GM12878 (cell line): ENCODE measurements around the gene KCNK4. TPM values are rescaled to one million over a fixed set of nuclear protein-coding genes. Genes with fewer than 3 reads are reported as not detected.
A peak's percentile ranks its signal among the peaks of the same experiment; 100 is the strongest.

Experiments used
- ATAC-seq: fragments of 200-7000 bp; cut with Tn5 transposase; 3 replicates; pipeline ENCODE4 v1.9.1; 2020; ENCODE audit warnings: mild to moderate bottlenecking, moderate library complexity
- BruUV-seq: library from RNA; stranded (reverse); fragments of 400-500 nt; replicated peaks from 2 replicates; lab custom pipeline; 2021; lab: Mats Ljungman, UMichigan
- CTCF ChIA-PET: fragments of 300-600 bp; sonication (Branson Sonifier 250); formaldehyde crosslinking; extraction: SDS; loops from one replicate; lab custom pipeline; 2021; ENCODE audit warnings: inconsistent platforms; lab: Yijun Ruan, JAX
- POLR2A ChIA-PET: fragments of 350-600 bp; formaldehyde crosslinking; extraction: SDS; loops from one replicate; lab custom pipeline; 2021; ENCODE audit warnings: inconsistent platforms; lab: Charles Lee
- RAD21 ChIA-PET: fragments of 300-600 bp; sonication (Branson Sonifier 250); formaldehyde crosslinking; loops from one replicate; lab custom pipeline; 2023; ENCODE audit warnings: antibody characterized with exemption; ENCODE audit not compliant: unreplicated experiment; lab: Charles Lee
- SMC1A ChIA-PET: fragments of 300-600 bp; sonication (Branson Sonifier 250); formaldehyde crosslinking; loops from one replicate; lab custom pipeline; 2023; ENCODE audit not compliant: unreplicated experiment, uncharacterized antibody; lab: Charles Lee
- DNase-seq: peaks from one replicate; pipeline ENCODE4 v3.0.0-alpha.2; 2011; ENCODE audit warnings: low read depth, low spot score
- FAIRE-seq: peaks from 3 replicates; lab custom pipeline; 2011; peaks lifted over from hg19 to GRCh38; lab: Jason Lieb, UNC
- H2AFZ ChIP-seq: 2 replicates; pipeline ENCODE4 v1.6.0; 2011; ENCODE audit warnings: low read depth, low read length, control low read depth; ENCODE audit not compliant: control insufficient read depth
- H3K27ac ChIP-seq: 2 replicates; pipeline ENCODE4 v1.5.1; 2011; ENCODE audit warnings: control low read depth; ENCODE audit not compliant: control insufficient read depth, insufficient read depth
- H3K27me3 ChIP-seq, 2 experiments: replicated peaks in 1 of 2; 2 replicates each; pipeline versions ENCODE4 v1.6.0 to v1.6.1; 2011; ENCODE audit warnings: low read length in 1 of 2; ENCODE audit not compliant: control insufficient read depth in 2 of 2, insufficient read depth in 2 of 2
- H3K36me3 ChIP-seq, 2 experiments: 2 replicates each; pipeline ENCODE4 v1.5.1; 2011; ENCODE audit warnings: low read length in 1 of 2; ENCODE audit not compliant: control insufficient read depth in 2 of 2, insufficient read depth in 2 of 2
- H3K4me1 ChIP-seq: 2 replicates; pipeline ENCODE4 v1.6.1; 2011; ENCODE audit warnings: mild to moderate bottlenecking, low read length, moderate library complexity, mixed read lengths; ENCODE audit not compliant: control insufficient read depth, insufficient read depth
- H3K4me2 ChIP-seq: 2 replicates; pipeline ENCODE4 v1.6.0; 2011; ENCODE audit warnings: control low read depth; ENCODE audit not compliant: control insufficient read depth, insufficient read depth
- H3K4me3 ChIP-seq: fragments of 200-600 bp; sonication (generic); 2 replicates; pipeline ENCODE4 v1.5.1; 2016
- H3K79me2 ChIP-seq: 2 replicates; pipeline ENCODE4 v1.6.0; 2011; ENCODE audit warnings: low read length; ENCODE audit not compliant: control insufficient read depth, insufficient read depth
- H3K9ac ChIP-seq: 2 replicates; pipeline ENCODE4 v1.8.0; 2011; ENCODE audit warnings: low read length, control low read depth, mixed read lengths; ENCODE audit not compliant: control insufficient read depth, insufficient read depth
- H3K9me3 ChIP-seq: replicated peaks from 3 replicates; pipeline ENCODE4 v1.5.1; 2011; ENCODE audit warnings: mild to moderate bottlenecking, low read length; ENCODE audit not compliant: control insufficient read depth, insufficient read depth
- H4K20me1 ChIP-seq: 2 replicates; pipeline ENCODE4 v1.6.0; 2011; ENCODE audit not compliant: control insufficient read depth, insufficient read depth
- CBFB ChIP-seq: IDR thresholded peaks from 2 replicates; pipeline ENCODE4 v1.6.1; 2016; ENCODE audit warnings: antibody characterized with exemption, low read depth
- GATAD2B ChIP-seq: fragments of 450-650 bp; conservative IDR thresholded peaks from 2 replicates; pipeline ENCODE4 v1.6.1; 2017; ENCODE audit warnings: low read depth, mild to moderate bottlenecking, moderate library complexity
- LARP7 ChIP-seq: fragments of 450-650 bp; IDR thresholded peaks from 2 replicates; pipeline ENCODE4 v1.6.1; 2017; ENCODE audit warnings: mild to moderate bottlenecking
- MTA2 ChIP-seq: fragments of 450-650 bp; IDR thresholded peaks from 2 replicates; pipeline ENCODE4 v1.6.1; 2016; ENCODE audit warnings: low read depth, mild to moderate bottlenecking, moderate library complexity
- NBN ChIP-seq: fragments of 450-650 bp; IDR thresholded peaks from 2 replicates; pipeline ENCODE4 v1.6.1; 2016
- NFIC ChIP-seq: IDR thresholded peaks from 2 replicates; pipeline ENCODE4 v1.6.1; 2012; ENCODE audit warnings: low read depth, mild to moderate bottlenecking, inconsistent platforms, low read length, moderate library complexity
- NFYA ChIP-seq: IDR thresholded peaks from 2 replicates; pipeline ENCODE4 v1.6.1; 2011; ENCODE audit warnings: low read depth, mild to moderate bottlenecking, low read length, improper control_type of control experiment, borderline replicate concordance
- PML ChIP-seq: IDR thresholded peaks from 2 replicates; pipeline ENCODE4 v1.6.1; 2012; ENCODE audit warnings: low read length, inconsistent platforms
- SP1 ChIP-seq: IDR thresholded peaks from one replicate; pipeline ENCODE4 v1.6.1; 2011; ENCODE audit warnings: low read depth, low read length
- SREBF1 ChIP-seq: IDR thresholded peaks from 2 replicates; pipeline ENCODE4 v1.6.1; 2012; ENCODE audit warnings: mild to moderate bottlenecking, low read length
- TAF1 ChIP-seq: IDR thresholded peaks from 2 replicates; pipeline ENCODE4 v1.6.1; 2011; ENCODE audit warnings: mild to moderate bottlenecking, low read depth, low read length, borderline replicate concordance
- TCF3 ChIP-seq: IDR thresholded peaks from 2 replicates; pipeline ENCODE4 v1.6.1; 2012; ENCODE audit warnings: low read depth, mild to moderate bottlenecking, low read length, borderline replicate concordance; ENCODE audit not compliant: insufficient read depth
- ZZZ3 ChIP-seq: IDR thresholded peaks from 2 replicates; pipeline ENCODE4 v1.6.1; 2011; ENCODE audit warnings: low read depth; ENCODE audit not compliant: control insufficient read depth, insufficient read length
- WGBS: methylation state at CpG from one replicate; pipeline ENCODE4 v1.1.6; 2016; ENCODE audit warnings: low lambda C conversion rate; ENCODE audit not compliant: insufficient replicate concordance, insufficient coverage; ENCODE audit errors: missing lambda C conversion rate; 5-methylcytosine and 5-hydroxymethylcytosine counted together
- in situ Hi-C: fragments of 300-500 bp; cut with MboI; formaldehyde crosslinking; loops from 9 replicates; pipeline ENCODE4 v1.14.3; 2018; ENCODE audit warnings: mixed read lengths
- intact Hi-C: fragments of 100-400 bp; cut with micrococcal nuclease; formaldehyde crosslinking; loops from one replicate; pipeline ENCODE4 v1.14.2; 2022; ENCODE audit not compliant: unreplicated experiment
- polyA plus RNA-seq, 11 experiments: library from polyadenylated mRNA; depleted of rRNA in 4 of 11; unstranded in 6 of 11; stranded (reverse) in 5 of 11; fragments of >200 nt; fragmentation: Nextera tagmentation in 4 of 11; fragmentation: Illumina TruSeq in 1 of 11; extraction: Ambion mirVana in 4 of 11; extraction: Trizol in 1 of 11; gene quantifications; 1 replicate in 1 of 11; 2 replicates in 10 of 11; pipeline versions ENCODE4 v1.2.1 to v1.2.3, GENCODE V29; 2011 to 2016; ENCODE audit warnings: inconsistent platforms in 2 of 11, missing spikeins in 2 of 11, low read depth in 1 of 11
- total RNA-seq, 4 experiments: library from RNA; depleted of rRNA in 3 of 4; stranded (reverse); fragments of >200 nt in 3 of 4; fragmentation: Illumina TruSeq in 1 of 4; extraction: Trizol in 1 of 4; gene quantifications; 2 replicates each; pipeline versions ENCODE4 v1.2.1 to v1.2.3, GENCODE V29; 2013 to 2021
- TF ChIP-seq, protein P1 (sequence below): fragments of 450-650 bp; IDR thresholded peaks from 2 replicates; pipeline ENCODE4 v1.6.1; 2017; ENCODE audit warnings: mild to moderate bottlenecking, moderate library complexity
- TF ChIP-seq, protein P2 (sequence below): IDR thresholded peaks from 2 replicates; pipeline ENCODE4 v1.6.1; 2012; ENCODE audit warnings: low read depth, low read length, improper control_type of control experiment
- TF ChIP-seq, protein P3 (sequence below): fragments of 150-350 bp; IDR thresholded peaks from 2 replicates; pipeline ENCODE4 v1.6.1; 2014; ENCODE audit warnings: mild to moderate bottlenecking, low read depth, low read length

Gene KCNK4
- total and polyA plus RNA-seq, 10 of the 15 experiments (the other 5 are each of a cell fraction or from before 2014, with no cell fraction given): 0.04 TPM; not detected in 9

DNA sequence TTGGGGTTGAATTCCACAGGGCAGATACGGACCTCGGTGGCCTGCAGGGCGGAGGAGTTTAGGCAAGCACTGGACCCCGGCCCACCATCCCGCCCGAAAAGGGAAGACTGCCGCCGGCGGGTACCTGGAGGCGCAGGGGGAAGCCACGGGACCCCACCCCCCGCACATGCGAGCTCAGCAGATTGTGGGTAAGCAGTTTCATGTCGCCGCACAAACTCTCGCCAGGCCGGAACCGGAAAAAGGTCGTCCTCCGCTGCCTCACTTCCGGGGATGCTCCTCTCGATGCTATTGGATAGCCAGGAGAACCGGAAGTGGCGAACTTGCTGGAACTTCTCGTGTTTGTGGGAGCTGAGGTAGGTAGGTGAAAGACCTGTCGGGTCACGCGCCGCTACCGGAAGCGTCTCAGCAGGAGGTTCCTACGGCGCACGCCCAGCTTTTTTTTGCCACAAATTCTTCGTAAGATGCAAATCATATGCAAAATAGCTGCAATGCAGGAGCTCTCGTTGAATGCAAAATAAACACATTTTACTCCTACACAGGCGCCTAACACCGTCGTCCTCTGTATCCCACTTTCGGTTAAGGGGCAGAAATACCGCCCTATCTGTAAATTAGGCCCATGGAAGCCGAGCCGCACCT, 26.3 kb downstream of the KCNK4 start, which contains the start of gene TRMT112:
TSS of gene TRMT112 (minus strand) at position 235 of the 636 bp plus-strand sequence. CDS start at position 202, 33 bp downstream.
- ChIA-PET RAD21 (interaction anchor here (0.5 to 5.6 kb wide), 26 partner anchors 9 to 371 kb away, joined by 3 to 176 read pairs (median 5); partner anchors contain the start of genes BAD, CATSPERZ, CCDC88B and ESRRA), POLR2A (interaction anchor here (0.5 to 3.5 kb wide), 23 partner anchors 10 to 562 kb away, joined by 3 to 42 read pairs (median 7); partner anchors contain the start of genes BAD, CCDC88B, ESRRA and FERMT3), SMC1A (interaction anchor here (0.6 to 5.3 kb wide), 21 partner anchors 8 to 507 kb away, joined by 3 to 71 read pairs (median 5); partner anchors contain the start of genes BAD, CCDC88B, ESRRA and GPR137), CTCF (interaction anchor here (0.6 to 5.9 kb wide), 31 partner anchors 10 to 793 kb away, joined by 3 to 228 read pairs (median 4); partner anchors contain the start of genes BAD, CCDC88B, ESRRA and FERMT3)
- Histone ChIP-seq H4K20me1 (no peaks in the 10 kb centered on the region), H2AFZ (peak within 1 kb of the TSS; percentile 95), H3K79me2 (peaks cover 26% of the 10 kb centered on the region), H3K4me3 (peak within 1 kb of the TSS; percentile 80), H3K9ac (peak within 1 kb of the TSS; percentile 98), H3K27ac (peak within 1 kb of the TSS; percentile 99), H3K4me1 (peaks cover 9% of the 10 kb centered on the region), H3K4me2 (peak within 1 kb of the TSS; percentile 88), H3K9me3 (no peaks in the 10 kb centered on the region), H3K27me3 (no peaks in the 10 kb centered on the region), H3K36me3 (peaks cover 0 to 8% of the 10 kb centered on the region in 2 experiments; a peak in 3 of 4 replicates)
- peak; percentile 96 for DNase-seq
- peak; percentile 83 for ATAC-seq
- BruUV-seq: no TSS peak
- under 1% methylated on average over 43 of the region's 43 CpGs for WGBS
- FAIRE-seq: peak; percentile 100
- in situ Hi-C loops (no loop called here), intact Hi-C loops (loop anchor here (1.0 to 5.0 kb wide), 5 partner anchors 11 to 131 kb away; partner anchors contain the start of genes CCDC88B and RPS6KA4)
- TF ChIP-seq, protein P1, sequence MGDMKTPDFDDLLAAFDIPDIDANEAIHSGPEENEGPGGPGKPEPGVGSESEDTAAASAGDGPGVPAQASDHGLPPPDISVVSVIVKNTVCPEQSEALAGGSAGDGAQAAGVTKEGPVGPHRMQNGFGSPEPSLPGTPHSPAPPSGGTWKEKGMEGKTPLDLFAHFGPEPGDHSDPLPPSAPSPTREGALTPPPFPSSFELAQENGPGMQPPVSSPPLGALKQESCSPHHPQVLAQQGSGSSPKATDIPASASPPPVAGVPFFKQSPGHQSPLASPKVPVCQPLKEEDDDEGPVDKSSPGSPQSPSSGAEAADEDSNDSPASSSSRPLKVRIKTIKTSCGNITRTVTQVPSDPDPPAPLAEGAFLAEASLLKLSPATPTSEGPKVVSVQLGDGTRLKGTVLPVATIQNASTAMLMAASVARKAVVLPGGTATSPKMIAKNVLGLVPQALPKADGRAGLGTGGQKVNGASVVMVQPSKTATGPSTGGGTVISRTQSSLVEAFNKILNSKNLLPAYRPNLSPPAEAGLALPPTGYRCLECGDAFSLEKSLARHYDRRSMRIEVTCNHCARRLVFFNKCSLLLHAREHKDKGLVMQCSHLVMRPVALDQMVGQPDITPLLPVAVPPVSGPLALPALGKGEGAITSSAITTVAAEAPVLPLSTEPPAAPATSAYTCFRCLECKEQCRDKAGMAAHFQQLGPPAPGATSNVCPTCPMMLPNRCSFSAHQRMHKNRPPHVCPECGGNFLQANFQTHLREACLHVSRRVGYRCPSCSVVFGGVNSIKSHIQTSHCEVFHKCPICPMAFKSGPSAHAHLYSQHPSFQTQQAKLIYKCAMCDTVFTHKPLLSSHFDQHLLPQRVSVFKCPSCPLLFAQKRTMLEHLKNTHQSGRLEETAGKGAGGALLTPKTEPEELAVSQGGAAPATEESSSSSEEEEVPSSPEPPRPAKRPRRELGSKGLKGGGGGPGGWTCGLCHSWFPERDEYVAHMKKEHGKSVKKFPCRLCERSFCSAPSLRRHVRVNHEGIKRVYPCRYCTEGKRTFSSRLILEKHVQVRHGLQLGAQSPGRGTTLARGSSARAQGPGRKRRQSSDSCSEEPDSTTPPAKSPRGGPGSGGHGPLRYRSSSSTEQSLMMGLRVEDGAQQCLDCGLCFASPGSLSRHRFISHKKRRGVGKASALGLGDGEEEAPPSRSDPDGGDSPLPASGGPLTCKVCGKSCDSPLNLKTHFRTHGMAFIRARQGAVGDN: peak; percentile 61
- TF ChIP-seq SP1: peak; percentile 62
- TF ChIP-seq SREBF1: no peak
- peak; percentile 28; the same call in 1 of the 2 replicates for TF ChIP-seq MTA2
- TF ChIP-seq, protein P2, sequence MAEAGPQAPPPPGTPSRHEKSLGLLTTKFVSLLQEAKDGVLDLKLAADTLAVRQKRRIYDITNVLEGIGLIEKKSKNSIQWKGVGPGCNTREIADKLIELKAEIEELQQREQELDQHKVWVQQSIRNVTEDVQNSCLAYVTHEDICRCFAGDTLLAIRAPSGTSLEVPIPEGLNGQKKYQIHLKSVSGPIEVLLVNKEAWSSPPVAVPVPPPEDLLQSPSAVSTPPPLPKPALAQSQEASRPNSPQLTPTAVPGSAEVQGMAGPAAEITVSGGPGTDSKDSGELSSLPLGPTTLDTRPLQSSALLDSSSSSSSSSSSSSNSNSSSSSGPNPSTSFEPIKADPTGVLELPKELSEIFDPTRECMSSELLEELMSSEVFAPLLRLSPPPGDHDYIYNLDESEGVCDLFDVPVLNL: no peak
- peak; percentile 64; the same call in 1 of the 2 replicates for TF ChIP-seq NFIC
- TF ChIP-seq PML: peak; percentile 95
- peak; percentile 79 for TF ChIP-seq CBFB
- TF ChIP-seq, protein P3, sequence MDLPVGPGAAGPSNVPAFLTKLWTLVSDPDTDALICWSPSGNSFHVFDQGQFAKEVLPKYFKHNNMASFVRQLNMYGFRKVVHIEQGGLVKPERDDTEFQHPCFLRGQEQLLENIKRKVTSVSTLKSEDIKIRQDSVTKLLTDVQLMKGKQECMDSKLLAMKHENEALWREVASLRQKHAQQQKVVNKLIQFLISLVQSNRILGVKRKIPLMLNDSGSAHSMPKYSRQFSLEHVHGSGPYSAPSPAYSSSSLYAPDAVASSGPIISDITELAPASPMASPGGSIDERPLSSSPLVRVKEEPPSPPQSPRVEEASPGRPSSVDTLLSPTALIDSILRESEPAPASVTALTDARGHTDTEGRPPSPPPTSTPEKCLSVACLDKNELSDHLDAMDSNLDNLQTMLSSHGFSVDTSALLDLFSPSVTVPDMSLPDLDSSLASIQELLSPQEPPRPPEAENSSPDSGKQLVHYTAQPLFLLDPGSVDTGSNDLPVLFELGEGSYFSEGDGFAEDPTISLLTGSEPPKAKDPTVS: peak; percentile 57; the same call in 1 of the 2 replicates
- no peak for TF ChIP-seq NFYA
- 0 out of 2 replicates have a peak, but pooled peaks have one; percentile 27 for TF ChIP-seq NBN
- peak; percentile 83 for TF ChIP-seq TAF1
- no peak for TF ChIP-seq ZZZ3
- TF ChIP-seq LARP7: 0 out of 2 replicates have a peak, but pooled peaks have one; percentile 14
- TF ChIP-seq TCF3: 0 out of 2 replicates have a peak, but pooled peaks have one; percentile 24
- TF ChIP-seq GATAD2B: peak; percentile 13; the same call in 1 of the 2 replicates
